ENCODE measurements around the gene ASB6.

GRCh38 chr9:129604056-129604765 is 37.7 kb downstream of the ASB6 start:
- TF ChIP-seq, protein P1, sequence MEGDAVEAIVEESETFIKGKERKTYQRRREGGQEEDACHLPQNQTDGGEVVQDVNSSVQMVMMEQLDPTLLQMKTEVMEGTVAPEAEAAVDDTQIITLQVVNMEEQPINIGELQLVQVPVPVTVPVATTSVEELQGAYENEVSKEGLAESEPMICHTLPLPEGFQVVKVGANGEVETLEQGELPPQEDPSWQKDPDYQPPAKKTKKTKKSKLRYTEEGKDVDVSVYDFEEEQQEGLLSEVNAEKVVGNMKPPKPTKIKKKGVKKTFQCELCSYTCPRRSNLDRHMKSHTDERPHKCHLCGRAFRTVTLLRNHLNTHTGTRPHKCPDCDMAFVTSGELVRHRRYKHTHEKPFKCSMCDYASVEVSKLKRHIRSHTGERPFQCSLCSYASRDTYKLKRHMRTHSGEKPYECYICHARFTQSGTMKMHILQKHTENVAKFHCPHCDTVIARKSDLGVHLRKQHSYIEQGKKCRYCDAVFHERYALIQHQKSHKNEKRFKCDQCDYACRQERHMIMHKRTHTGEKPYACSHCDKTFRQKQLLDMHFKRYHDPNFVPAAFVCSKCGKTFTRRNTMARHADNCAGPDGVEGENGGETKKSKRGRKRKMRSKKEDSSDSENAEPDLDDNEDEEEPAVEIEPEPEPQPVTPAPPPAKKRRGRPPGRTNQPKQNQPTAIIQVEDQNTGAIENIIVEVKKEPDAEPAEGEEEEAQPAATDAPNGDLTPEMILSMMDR (IDR thresholded peaks at IDR 0.05) = no peak
- TF ChIP-seq POLR2A (IDR thresholded peaks at IDR 0.05) = no peak

Data from body of pancreas (tissue), 4 donors.